ENCODE data around the gene PNKD. TPM values are rescaled to one million over a fixed set of nuclear protein-coding genes. Genes with fewer than 3 reads are reported as not detected.

PNKD gene
- total and polyA plus RNA-seq, 2 of the 8 experiments (the other 6 are each of a cell fraction or from before 2014, with no cell fraction given), result 43.9 to 65.4 TPM

- no peak for TF ChIP-seq CHD7 (IDR thresholded peaks at IDR 0.05; ENCODE audit: insufficient replicate concordance, low read length)
These were observed 3.9 kb upstream of the PNKD start (continued) for GRCh38 chr2:218266316-218266979.
